HCT116 (cell line): ENCODE results near the gene DDX23. TPM values are rescaled to one million over a fixed set of nuclear protein-coding genes. Genes with fewer than 3 reads are reported as not detected.

ENCODE experiments used
- total RNA-seq: library from RNA; stranded (reverse); gene quantifications from one replicate; pipeline ENCODE4 v1.2.1, GENCODE V29; 2021; ENCODE audit not compliant: unreplicated experiment

Gene DDX23
- total RNA-seq, 1 experiment from 2014 or later, result 75.0 TPM

Other genes with a start within 250 kb of the DDX23 start
- gene KANSL2, start 169.9 kb downstream of the DDX23 start, total RNA-seq, result 41.6 TPM
- gene CCNT1, start 135.5 kb downstream of the DDX23 start, total RNA-seq, result 69.4 TPM
- gene ADCY6, start 63.1 kb downstream of the DDX23 start, total RNA-seq, result 24.9 TPM
- gene CACNB3, start 33.7 kb downstream of the DDX23 start, total RNA-seq, result 22.0 TPM
- gene RND1, start 13.7 kb upstream of the DDX23 start, total RNA-seq, result 2.0 TPM
- gene FKBP11, start 73.3 kb upstream of the DDX23 start, total RNA-seq, result 18.5 TPM
- gene ARF3, start 105.3 kb upstream of the DDX23 start, total RNA-seq, result 166 TPM
- 9.8 TPM for gene WNT10B, start 119.6 kb upstream of the DDX23 start, total RNA-seq
- not detected for gene WNT1, start 126.2 kb upstream of the DDX23 start, total RNA-seq
- gene DDN, start 147.2 kb upstream of the DDX23 start, total RNA-seq, result 8.1 TPM
- 64.6 TPM for gene PRKAG1, start 166.6 kb upstream of the DDX23 start, total RNA-seq
- gene KMT2D, start 208.6 kb upstream of the DDX23 start, total RNA-seq, result 71.3 TPM
- gene RHEBL1, start 217.8 kb upstream of the DDX23 start, total RNA-seq, result 2.8 TPM
- gene DHH, start 242.6 kb upstream of the DDX23 start, total RNA-seq, result 0.22 TPM